Heart right ventricle (tissue), 16 donors: Measurements from ENCODE around the gene EYS. TPM values are rescaled to one million over a fixed set of nuclear protein-coding genes. Genes with fewer than 3 reads are reported as not detected.

Source experiments
- ATAC-seq, 8 donors: fragments of 200-7000 bp; cut with Tn5 transposase; one replicate each; pipeline ENCODE4 v1.9.1; 2020; ENCODE audit warnings: mild to moderate bottlenecking in 8 of 8, moderate library complexity in 8 of 8, moderate number of reproducible peaks in 1 of 8
- DNase-seq, 2 donors: peaks; one replicate each; pipeline ENCODE4 v3.0.0-alpha.2; 2020
- H3K27ac ChIP-seq, 10 donors: fragments of 200-600 bp; sonication (generic) in 2 of 10; one replicate each; pipeline versions ENCODE4 v1.5.0 to v1.8.0; 2020 to 2022; ENCODE audit warnings: mild to moderate bottlenecking in 3 of 10
- H3K27me3 ChIP-seq, 7 donors: fragments of 200-600 bp; one replicate each; pipeline ENCODE4 v1.8.0; 2021 to 2022; ENCODE audit warnings: mild to moderate bottlenecking in 2 of 7
- H3K36me3 ChIP-seq, 9 donors: fragments of 200-600 bp; sonication (generic) in 1 of 9; one replicate each; pipeline versions ENCODE4 v1.5.0 to v1.8.0; 2020 to 2022; ENCODE audit warnings: mild to moderate bottlenecking in 2 of 9
- H3K4me1 ChIP-seq, 9 donors: fragments of 200-600 bp; sonication (generic) in 1 of 9; one replicate each; pipeline versions ENCODE4 v1.5.0 to v1.8.0; 2020 to 2022; ENCODE audit warnings: mild to moderate bottlenecking in 4 of 9
- H3K4me3 ChIP-seq, 10 donors: fragments of 200-600 bp; sonication (generic) in 2 of 10; one replicate each; pipeline versions ENCODE4 v1.5.0 to v1.8.0; 2020 to 2022; ENCODE audit warnings: mild to moderate bottlenecking in 7 of 10, moderate library complexity in 2 of 10
- H3K9me3 ChIP-seq, 11 donors: fragments of 200-600 bp in 10 of 11; sonication (generic) in 2 of 11; one replicate each; pipeline versions ENCODE4 v1.5.0 to v1.8.0; 2013 to 2022; ENCODE audit warnings: mild to moderate bottlenecking in 2 of 11, control low read depth in 1 of 11, moderate library complexity in 1 of 11
- WGBS, 2 donors: extraction: QIAGEN DNeasy Blood & Tissue Kit; methylation state at CpG; one replicate each; pipeline ENCODE4 v1.1.7; 2013; ENCODE audit warnings: inconsistent platforms in 1 of 2; 5-methylcytosine and 5-hydroxymethylcytosine counted together
- intact Hi-C, 10 donors: fragments of 100-400 bp; cut with DNase I; formaldehyde crosslinking; loops; one replicate each; pipeline versions ENCODE4 v1.11.1 to v1.14.2; 2022
- polyA plus RNA-seq, 2 donors: library from polyadenylated mRNA; stranded (reverse); fragments of 200-250 nt; gene quantifications; one replicate each; pipeline ENCODE4 v1.2.3, GENCODE V29; 2013
- total RNA-seq, 10 donors: library from RNA; stranded (reverse); fragmentation: NEBNext Ultra II Directional in 3 of 10; extraction: Animal tissue kit (Norgen Biotek cat#: 25700) in 3 of 10; gene quantifications; one replicate each; pipeline versions ENCODE4 v1.2.1 to v1.2.4, GENCODE V29; 2021 to 2023
- TF ChIP-seq, protein P1 (sequence below), 9 donors: fragments of 200-600 bp; sonication (generic) in 2 of 9; IDR thresholded peaks; one replicate each; pipeline versions ENCODE4 v1.5.0 to v1.8.0; 2021 to 2022; ENCODE audit warnings: antibody characterized with exemption in 9 of 9, mild to moderate bottlenecking in 5 of 9, moderate library complexity in 1 of 9
- donor health status: Arrhythmogenic right ventricular cardiomyopathy.
- donor health status: ischemic (EF 13 %, LVEDD 7.1; RV severe dilation, severe dysfunction).
- donor health status: healthy with polysubstance abuse.
- donor health status: DM: no; HTN: yes; CAD: no.
- donor health status: DM: no; HTN: no; CAD: no.
- donor health status: ischemic (EF 25% LVEDD 6.9; RV normal size, moderate dysfunction).
- donor health status: ischemic (EF 25% LVEDD 5.7; RV mildly dilated, moderate dysfunction).
- donor health status: healthy.
- donor health status: DM: yes; HTN: yes; CAD: no.
- donor health status: Ischemic cardiomyopathy.
- donor health status: ischemic (EF 35%, LVEDD 5.7; RV mildly dilated, moderate dysfunction).
- donor health status: nonischemic (EF 11% LVEDD 7.7; RV severe dilation, severe dysfunction).
- donor health status: DM: yes; HTN: yes; CAD: no.
- donor health status: PGD.
- donor health status: ischemic (EF 29% LVEDD 5.4; RV normal size, mild dysfunction).
- donor health status: nonischemic (EF 23%, LVEDD 6.1; RV moderate dilation, normal function).

Gene EYS
- total and polyA plus RNA-seq, 12 donors, result 0.02 to 0.40 (median 0.18) TPM; not detected in 8

DNA sequence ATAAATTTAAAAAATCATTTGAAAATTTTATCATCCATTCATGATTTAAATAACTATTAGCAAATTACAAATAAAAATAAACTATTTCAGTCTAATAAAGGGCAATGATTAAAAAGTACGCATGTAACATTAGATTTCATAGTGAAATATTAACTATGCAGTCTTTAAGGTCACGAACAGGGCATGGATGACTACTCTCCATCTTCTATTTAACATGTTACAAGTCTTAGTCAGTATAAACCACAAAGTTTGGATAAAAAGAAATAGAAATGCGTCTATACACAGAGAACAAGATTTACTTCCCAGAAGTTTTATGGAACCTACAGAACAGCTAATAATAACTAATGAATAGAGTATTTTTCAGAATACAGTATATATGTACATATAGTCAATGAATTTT is 1016.0 kb downstream of the EYS start:
- TF ChIP-seq, protein P1, sequence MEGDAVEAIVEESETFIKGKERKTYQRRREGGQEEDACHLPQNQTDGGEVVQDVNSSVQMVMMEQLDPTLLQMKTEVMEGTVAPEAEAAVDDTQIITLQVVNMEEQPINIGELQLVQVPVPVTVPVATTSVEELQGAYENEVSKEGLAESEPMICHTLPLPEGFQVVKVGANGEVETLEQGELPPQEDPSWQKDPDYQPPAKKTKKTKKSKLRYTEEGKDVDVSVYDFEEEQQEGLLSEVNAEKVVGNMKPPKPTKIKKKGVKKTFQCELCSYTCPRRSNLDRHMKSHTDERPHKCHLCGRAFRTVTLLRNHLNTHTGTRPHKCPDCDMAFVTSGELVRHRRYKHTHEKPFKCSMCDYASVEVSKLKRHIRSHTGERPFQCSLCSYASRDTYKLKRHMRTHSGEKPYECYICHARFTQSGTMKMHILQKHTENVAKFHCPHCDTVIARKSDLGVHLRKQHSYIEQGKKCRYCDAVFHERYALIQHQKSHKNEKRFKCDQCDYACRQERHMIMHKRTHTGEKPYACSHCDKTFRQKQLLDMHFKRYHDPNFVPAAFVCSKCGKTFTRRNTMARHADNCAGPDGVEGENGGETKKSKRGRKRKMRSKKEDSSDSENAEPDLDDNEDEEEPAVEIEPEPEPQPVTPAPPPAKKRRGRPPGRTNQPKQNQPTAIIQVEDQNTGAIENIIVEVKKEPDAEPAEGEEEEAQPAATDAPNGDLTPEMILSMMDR (IDR thresholded peaks at IDR 0.05), result no peak
- Histone ChIP-seq H3K9me3 (peaks cover 0 to 47% (median 7%) of the 10 kb centered on the region in 11 donors), H3K4me3 (no peak overlapping the region), H3K4me1 (no peaks in the 10 kb centered on the region), H3K36me3 (no peaks in the 10 kb centered on the region), H3K27ac (no peak overlapping the region), H3K27me3 (no peaks in the 10 kb centered on the region)
- ATAC-seq (no peak), DNase-seq (no peak)
- intact Hi-C loops, result no loop called here
- WGBS, 2 donors, result 84 to 85% methylated on average over 3 of the region's 3 CpGs

DNA sequence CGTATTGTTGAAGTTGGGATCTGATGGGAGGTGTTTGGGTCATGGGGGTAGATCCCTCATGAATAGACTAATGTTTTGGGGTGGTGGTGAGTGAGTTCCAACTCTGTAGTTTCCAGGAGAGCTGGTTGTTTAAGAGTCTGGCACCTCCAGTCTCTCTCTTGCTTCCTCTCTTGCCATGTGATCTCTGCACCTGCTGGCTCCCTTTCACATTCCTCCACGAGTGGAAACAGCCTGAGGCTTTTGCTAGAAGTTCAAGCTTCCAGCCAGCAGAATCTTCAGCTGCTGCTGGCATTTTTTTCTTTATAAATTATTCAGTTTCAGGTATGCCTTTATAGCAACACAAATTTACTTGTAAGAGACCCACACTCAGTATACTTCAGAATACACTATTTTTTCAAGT is 1021.6 kb downstream of the EYS start:
- intact Hi-C loops, result no loop called here
- ATAC-seq, result no peak
- 49 to 55% methylated on average over 2 of the region's 2 CpGs for WGBS, 2 donors
- Histone ChIP-seq H3K27ac (no peak overlapping the region), H3K9me3 (peaks cover 0 to 12% (median 0%) of the 10 kb centered on the region in 11 donors), H3K27me3 (no peaks in the 10 kb centered on the region), H3K4me3 (no peak overlapping the region), H3K36me3 (no peaks in the 10 kb centered on the region), H3K4me1 (peaks cover 0 to 7% (median 0%) of the 10 kb centered on the region in 9 donors)
- no peak for DNase-seq
- TF ChIP-seq, protein P1 (IDR thresholded peaks at IDR 0.05), result no peak

DNA sequence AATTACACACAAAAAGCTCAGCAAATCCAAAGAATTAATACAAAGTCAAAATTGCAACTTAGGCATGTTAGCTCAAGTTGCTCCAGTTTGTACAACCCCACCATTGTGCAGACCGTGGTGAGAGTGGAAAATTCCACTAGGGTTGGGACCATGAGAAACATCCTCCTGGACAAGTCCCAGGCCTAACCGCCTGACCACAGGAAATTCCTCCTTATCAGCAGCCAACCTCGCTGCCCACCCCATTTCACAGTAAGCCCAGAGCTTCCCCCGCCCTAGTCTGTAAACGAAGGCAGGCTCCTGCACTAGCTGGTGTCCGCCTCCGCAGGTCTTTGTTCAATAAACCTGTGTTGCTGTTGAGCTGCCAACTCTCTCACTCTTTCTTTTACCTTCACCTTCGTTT is 1023.3 kb downstream of the EYS start:
- 33 to 34% methylated on average over 8 of the region's 8 CpGs for WGBS, 2 donors
- peak in 2 of 8 donors; percentile 40 to 49 for ATAC-seq

DNA sequence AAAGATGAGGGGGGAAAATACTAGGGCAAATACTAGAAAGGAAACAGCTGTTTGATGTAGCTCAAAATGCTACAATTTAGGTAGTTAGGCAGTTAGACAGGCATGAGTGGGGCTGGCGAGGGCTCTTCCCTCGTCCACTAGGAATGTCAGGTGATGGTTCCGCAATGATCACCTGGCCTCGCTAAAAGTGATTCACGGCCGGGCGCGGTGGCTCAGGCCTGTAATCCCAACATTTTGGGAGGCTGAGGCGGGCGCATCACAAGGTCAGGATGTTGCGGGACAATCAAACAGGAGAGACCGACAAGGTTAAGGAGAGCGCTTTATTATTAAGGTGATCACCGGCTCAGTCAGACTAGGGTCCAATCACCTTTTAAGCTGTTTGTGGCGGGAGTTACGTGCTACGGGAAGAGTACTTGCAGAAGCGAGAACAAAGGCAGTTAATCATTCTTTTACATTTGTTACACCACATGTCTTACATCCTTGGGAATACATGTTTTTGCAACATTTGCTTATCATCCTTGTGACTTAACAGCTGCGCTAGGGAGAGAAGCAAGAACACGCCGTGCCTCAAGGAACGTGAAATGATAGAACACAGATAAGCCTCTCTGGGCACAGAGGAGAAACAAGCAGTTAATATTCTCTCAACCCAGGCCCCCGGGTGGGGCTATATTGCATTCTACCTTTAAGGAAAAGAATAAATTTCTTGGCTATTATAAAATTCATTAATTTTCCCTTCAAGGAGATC is 1025.4 kb downstream of the EYS start:
- Histone ChIP-seq H3K27me3 (no peaks in the 10 kb centered on the region), H3K27ac (no peak overlapping the region), H3K36me3 (no peaks in the 10 kb centered on the region), H3K4me3 (no peak overlapping the region), H3K4me1 (peaks cover 0 to 7% (median 0%) of the 10 kb centered on the region in 9 donors), H3K9me3 (peaks cover 0 to 9% (median 0%) of the 10 kb centered on the region in 11 donors)
- DNase-seq, result no peak
- intact Hi-C loops, result no loop called here
- peak in 1 of 8 donors; percentile 33 for ATAC-seq
- TF ChIP-seq, protein P1 (IDR thresholded peaks at IDR 0.05), result no peak
- whole genome bisulfite sequencing, 2 donors, result 92 to 95% methylated on average over 23 of the region's 23 CpGs

More for the DNA sequence above, 1023.3 kb downstream of the EYS start:
- Histone ChIP-seq H3K4me1 (peaks cover 0 to 7% (median 0%) of the 10 kb centered on the region in 9 donors), H3K27ac (no peak overlapping the region), H3K27me3 (no peaks in the 10 kb centered on the region), H3K9me3 (peaks cover 0 to 9% (median 0%) of the 10 kb centered on the region in 11 donors), H3K4me3 (no peak overlapping the region), H3K36me3 (no peaks in the 10 kb centered on the region)
- intact Hi-C loops, result no loop called here
- peak in 1 of 2 donors; percentile 7 for DNase-seq
- TF ChIP-seq, protein P1 (IDR thresholded peaks at IDR 0.05), result no peak
